GM21737 (cell line): ENCODE measurements around the gene SLC35F5.
A peak's percentile ranks its signal among the peaks of the same experiment; 100 is the strongest.
"Not testable (repeated sequence)": the region's sequence is repeated elsewhere in the genome, so short reads cannot be mapped to it uniquely, and the experiment has no call there.

ENCODE experiments used
- ATAC-seq: cut with Tn5 transposase; IDR thresholded peaks from one replicate; pipeline ENCODE4 v1.9.1; 2021; ENCODE audit warnings: mild to moderate bottlenecking, moderate library complexity; ENCODE audit not compliant: unreplicated experiment

Gene SLC35F5

GRCh38 chr2:113698892-113699447, 57.5 kb downstream of the SLC35F5 start:
- peak; percentile 41 for ATAC-seq

GRCh38 chr2:113698251-113698650, 58.2 kb downstream of the SLC35F5 start:
- ATAC-seq, result not testable (repeated sequence)

DNA sequence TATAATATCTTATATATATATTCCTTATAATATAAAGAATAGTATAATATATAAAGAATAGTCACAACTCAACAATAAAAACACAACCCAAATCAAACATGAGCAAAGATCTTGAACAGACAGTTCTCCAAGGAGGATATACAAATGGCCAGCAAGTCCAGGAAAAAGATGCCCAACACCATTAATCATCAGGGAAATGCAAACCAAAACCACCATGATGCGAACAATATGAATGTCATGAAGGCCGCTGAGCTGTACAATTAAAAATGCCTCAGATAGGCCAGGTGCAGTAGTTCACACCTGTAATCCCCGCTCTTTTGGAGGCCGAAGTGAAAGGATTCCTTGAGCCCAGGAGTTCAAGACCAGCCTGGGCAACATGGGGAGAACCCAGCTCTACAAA, 58.9 kb downstream of the SLC35F5 start:
- ATAC-seq, result no peak

GRCh38 chr2:113694438-113694837, 62.0 kb downstream of the SLC35F5 start:
- no peak for ATAC-seq

- peak; percentile 80 for ATAC-seq
Observed at GRCh38 chr2:113692698-113693428, 63.6 kb downstream of the SLC35F5 start.

- ATAC-seq, result not testable (repeated sequence)
Observed at GRCh38 chr2:113690871-113691270, 65.6 kb downstream of the SLC35F5 start.

GRCh38 chr2:113686537-113686936, 69.9 kb downstream of the SLC35F5 start:
- no peak for ATAC-seq

DNA sequence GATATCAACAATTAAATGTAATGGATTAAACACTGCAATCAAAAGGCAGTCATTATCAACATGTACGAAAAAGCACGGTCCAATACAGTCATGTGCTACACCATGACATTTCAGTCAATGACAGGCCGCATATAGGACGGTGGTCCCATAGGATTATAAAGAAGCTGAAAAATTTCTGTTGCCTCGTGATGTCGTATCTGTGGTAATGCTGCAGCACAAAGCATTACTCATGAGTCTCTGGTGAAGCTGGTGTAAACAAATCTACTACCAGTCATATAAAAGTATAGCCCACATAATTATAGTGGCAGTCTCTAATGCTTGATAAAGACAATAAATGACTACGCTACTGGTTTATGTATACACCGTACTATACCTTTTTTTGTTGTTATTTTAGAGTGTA, 71.0 kb downstream of the SLC35F5 start:
- ATAC-seq, result no peak

- no peak for ATAC-seq
Observed at GRCh38 chr2:113679457-113679856, 77.0 kb downstream of the SLC35F5 start.

DNA sequence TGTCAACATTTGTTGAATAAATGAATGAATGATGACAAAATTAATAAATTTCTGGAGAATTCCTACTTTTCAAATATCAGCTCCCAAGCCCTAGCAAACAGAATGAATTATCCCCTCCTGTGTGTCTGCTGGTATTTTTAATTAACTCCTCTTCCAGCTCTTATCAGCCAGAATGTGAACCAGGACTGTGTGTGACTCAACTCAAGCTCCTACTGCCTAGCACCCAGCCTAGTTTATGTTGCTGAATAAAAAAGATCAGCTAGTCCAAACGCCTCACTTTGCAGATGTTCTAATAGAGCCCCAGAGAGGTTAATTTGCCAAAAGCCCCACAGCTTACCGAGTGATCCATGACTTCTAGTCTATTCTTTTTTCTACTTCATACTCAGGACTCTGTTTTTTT, 79.1 kb downstream of the SLC35F5 start:
- ATAC-seq, result no peak

- no peak for ATAC-seq
Observed at GRCh38 chr2:113676623-113677266, 79.7 kb downstream of the SLC35F5 start.

GRCh38 chr2:113675875-113676274, 80.6 kb downstream of the SLC35F5 start:
- ATAC-seq, result no peak

GRCh38 chr2:113672326-113672932, 84.0 kb downstream of the SLC35F5 start:
- no peak for ATAC-seq

DNA sequence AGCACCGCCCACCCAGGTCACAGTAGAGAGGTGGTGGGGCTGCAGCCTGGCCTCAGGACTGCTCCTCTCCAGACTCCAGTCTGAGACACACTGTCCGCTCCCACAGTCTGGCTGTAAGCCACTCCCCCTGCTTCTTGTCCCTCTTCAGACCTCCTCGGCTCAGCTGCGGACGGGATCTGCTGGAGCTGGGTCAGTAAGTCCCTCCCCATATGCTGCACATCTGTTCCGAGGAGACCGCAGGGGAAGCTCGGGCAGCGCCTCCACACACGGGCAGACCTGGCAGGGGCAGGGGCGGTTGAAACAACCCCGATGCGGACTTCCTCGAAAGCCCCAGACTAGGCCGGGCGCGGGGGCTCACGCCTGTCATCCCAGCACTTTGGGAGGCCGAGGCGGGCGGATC, 87.4 kb downstream of the SLC35F5 start:
- ATAC-seq, result not testable (repeated sequence)

- not testable (repeated sequence) for ATAC-seq
Observed at GRCh38 chr2:113664761-113665533, 91.5 kb downstream of the SLC35F5 start.

DNA sequence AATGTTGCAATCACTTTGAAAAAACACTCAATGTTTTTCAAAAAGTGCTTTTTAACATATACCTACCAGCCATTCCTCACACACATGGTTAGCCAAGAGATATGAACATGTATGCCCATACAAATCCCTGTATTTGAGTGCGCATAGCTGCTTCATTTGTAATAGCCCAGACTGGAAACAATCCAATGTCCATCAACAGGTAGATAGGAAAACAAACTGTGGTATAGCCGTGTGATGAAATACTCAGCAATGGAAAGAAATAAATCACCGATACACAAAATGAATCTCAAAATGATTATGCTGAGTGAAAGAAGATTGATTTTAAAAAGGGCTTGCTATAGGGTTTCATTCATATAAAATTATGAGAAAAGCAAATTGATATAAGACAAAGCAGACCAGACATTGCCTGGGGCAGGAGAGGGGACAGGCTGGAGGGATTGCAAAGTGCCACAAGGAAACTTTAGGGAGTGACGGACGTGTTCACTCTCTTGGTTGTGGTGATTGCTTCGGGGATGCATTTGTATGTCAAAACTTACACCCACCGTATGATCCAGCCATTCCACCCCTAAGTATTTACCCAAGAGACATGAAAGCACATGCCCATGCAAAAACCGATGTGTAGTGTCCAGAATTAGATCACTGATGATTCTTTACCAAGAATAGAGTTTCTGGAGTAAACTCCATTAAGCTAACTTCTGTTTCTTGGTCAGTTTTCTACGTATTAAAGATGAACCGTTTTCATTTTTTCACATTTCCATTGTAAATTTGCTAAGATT, 93.0 kb downstream of the SLC35F5 start:
- ATAC-seq, result not testable (repeated sequence)
